Measurements from ENCODE around the gene RASD2.
A peak's percentile ranks its signal among the peaks of the same experiment; 100 is the strongest.

RASD2 gene

DNA sequence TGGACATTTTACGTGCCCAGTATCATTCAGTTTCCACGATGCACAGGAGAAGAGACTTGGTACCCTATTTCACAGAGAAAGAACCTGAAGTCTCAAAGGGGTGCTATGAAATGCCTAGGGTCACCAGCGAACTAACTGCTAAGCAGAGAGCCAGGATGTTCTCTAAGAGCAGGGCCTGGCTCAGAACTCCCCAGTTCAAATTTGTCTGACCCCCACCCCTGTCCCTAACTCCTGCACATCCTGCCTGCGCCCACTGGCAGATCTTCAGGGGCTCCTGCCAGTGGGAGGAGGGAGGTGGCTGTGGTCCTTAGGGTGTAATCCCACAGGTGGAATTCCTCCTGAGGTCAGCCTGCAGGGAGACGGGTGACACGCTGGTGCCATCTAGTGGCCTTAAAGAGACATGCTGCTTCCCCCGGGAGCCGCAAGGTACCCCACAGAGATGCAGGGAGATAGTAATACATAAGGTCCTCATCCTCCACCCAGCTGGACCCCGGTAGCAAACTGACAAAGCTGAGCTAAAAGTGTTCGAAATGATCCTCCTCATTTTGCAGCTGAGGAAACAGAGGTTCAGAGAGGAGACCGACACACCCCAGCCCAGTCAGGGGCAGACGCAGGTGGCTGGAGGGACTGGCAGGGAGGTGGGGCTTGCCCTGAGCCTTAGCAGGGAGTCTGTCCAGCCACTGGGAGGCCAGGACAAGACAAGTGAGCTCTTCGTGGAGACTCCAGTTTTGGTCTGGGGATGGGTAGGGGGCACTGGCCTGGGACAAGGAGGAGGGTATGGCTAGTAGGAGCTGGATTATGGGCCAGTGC lies 42.4 kb downstream of the RASD2 start:
- ATAC-seq: peak; percentile 57

DNA sequence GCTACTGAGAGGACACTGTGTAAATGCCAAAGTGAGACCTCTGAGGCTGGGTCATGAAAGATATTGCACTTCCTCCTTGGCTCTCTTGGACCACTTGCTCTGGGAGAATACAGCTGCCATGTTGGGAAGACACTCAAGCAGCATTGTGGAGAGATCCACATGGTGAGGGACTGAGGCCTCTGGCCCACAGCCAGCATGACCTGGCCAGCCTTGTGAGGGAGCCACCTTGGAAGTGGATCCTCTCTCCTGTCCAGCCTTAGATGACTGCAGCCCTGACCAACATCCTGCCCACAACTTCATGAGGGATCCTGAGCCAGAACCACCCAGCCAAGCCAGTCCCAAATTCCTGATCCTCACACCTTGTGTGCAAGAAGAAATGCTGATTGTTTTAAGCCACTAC lies 46.1 kb downstream of the RASD2 start:
- ATAC-seq: no peak

More for the DNA sequence above, 42.4 kb downstream of the RASD2 start:
- peak; percentile 56 for DNase-seq

DNA sequence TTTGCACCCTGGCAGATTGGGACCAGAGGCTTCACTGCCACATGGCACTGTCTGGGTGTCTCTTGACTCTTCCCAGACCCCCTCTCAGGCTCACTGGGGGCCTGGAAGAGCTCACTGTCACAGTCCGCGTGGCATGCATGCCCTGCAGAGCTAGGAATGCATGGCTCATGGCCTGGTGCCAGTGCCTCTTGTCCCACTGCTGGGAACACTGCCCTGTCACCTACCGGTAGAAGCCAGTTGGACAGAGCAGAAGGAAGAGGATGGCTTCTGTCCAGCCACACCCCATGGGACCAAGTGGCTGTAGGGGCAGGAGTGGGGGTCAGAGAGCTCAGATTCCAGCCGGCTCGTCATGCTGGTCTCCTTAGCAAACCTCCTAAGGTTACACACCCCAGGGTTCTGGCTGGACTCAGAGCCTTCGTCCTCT lies 46.8 kb downstream of the RASD2 start:
- DNase-seq (no peak), ATAC-seq (no peak)

More for the DNA sequence above, 46.1 kb downstream of the RASD2 start:
- DNase-seq: no peak

DNA sequence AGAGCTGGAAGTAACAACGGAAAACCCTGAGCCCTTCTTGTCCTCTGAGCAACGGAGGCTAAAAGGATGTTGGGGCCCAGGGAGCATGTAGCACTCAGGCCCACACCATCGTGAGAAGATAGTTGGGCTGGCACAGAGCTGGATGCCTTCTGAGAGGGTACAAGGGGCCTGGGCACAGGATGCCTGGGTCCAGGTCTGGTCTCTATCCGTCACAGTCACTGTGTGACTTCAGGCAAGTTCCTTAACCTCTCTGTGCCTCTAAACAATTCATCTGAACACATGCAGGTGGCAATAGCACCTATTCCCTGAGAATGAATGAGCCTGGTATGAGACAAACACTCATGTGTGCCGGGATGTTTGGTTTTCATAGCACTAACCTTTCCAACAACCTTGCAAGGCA lies 47.3 kb downstream of the RASD2 start:
- no peak for DNase-seq
- ATAC-seq: no peak

DNA sequence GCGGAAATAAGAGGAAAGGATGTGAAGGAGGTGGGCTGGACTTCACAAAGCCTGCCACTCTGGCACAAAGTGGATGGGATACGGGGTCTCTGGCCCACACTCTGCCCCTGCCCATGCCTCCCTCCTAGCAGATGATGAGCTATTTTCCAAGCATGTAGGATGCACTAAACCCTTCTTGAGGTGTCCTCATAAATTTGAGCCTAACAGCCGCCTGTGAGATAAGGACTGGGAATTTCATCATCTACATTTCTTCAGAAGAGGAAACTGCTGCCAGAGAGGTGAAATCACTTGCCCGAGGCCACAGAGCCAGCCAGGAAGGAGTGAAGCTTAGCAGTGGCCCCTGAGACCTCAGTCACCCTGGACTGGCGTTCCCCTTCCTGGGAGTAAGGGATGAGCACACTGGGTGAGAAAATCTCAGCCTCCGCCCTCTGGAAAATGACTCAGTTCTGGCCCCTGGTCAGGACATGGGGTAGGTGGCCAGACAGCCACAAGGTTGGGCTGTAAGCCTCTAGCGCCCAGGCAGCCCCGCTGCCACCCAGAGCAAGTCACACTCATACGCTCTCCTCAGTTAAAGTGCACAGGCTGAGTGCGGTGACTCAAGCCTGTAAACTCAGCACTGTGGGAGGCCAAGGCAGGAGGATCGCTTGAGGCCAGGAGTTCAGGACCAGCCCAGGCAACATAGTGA lies 48.6 kb downstream of the RASD2 start:
- DNase-seq (no peak), ATAC-seq (peak; percentile 60)

DNA sequence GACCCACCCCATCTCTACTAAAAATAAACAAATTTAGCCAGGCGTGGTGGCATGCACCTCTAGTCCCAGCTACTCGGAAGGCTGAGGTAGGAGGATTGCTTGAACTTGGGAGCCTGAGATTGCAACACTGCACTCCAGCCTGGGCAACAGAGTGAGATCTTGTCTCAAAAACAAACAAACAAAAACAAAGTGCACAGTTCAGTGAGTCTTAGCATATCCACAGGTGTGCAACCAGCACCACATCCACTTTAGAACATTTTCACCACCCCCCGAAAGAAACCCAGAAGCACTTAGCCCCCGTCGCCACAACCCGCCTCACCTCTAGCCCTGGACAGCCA lies 49.1 kb downstream of the RASD2 start:
- no peak for ATAC-seq

DNA sequence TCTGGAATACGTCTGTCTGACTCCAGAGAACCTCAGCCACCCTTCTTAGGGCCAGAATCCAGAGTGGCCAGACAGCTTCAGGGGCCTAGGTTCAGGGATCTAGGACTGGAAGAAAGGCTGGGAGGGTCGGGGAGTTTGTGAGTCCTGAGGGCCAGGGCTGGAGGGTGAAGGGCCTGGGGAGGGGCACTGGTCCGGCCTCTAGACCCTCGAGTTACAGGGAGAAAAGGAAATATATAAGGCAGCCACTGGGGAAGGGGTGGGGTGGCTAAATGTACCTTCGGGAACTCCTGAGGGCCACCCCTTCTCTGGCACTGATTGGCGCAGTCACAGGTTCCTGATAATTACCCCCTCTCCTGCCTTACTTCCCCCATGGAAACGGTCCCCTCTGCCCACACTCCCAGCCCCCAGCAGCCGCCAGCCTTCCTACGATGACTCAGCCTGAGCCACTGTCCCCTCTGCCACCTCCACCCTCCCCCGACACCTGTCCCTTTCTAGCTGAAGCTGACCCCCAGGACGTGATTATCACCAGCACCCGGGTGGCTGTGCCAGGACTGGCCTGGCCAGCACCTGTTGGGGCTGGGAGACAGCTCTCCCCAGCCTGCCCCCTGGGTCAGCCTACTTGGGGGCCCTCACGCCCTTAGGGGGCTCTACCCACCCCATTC lies 50.1 kb downstream of the RASD2 start:
- DNase-seq: no peak
- ATAC-seq: no peak

More for the DNA sequence above, 49.1 kb downstream of the RASD2 start:
- DNase-seq: no peak

DNA sequence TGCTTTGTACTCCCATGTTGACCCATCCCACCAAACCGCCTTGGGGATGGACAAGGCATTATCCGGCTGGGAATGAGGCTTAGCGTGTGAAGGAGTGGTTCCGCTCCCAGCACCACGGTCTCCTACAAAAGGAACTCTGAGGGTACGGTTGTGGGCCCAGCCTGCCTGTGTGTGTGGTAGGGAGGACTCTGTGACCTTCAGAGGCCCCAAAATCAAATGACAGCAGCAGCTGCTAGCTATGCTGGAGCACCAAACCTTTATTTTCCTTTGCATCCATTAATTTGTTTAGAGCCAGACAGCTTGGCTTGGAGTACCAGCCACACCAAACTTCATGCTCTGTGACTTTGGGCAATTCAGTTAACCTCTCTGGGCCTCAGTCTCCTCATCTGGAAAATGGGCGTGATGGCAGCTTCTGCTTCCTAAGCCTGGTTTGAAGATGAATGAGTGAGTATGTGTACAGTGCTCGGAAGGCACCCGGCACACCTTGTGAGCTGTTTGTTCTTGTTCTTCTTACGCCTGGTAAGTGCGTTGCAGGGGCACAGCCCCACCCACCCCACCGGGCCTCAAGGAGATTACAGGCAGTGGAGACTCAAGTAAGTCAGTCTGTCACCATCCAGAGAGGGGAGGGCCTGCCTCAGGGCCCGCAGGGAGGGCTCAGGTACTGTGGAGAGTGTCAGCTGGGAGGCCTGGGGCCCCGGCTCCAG lies 51.2 kb downstream of the RASD2 start:
- DNase-seq: no peak
- no peak for ATAC-seq

DNA sequence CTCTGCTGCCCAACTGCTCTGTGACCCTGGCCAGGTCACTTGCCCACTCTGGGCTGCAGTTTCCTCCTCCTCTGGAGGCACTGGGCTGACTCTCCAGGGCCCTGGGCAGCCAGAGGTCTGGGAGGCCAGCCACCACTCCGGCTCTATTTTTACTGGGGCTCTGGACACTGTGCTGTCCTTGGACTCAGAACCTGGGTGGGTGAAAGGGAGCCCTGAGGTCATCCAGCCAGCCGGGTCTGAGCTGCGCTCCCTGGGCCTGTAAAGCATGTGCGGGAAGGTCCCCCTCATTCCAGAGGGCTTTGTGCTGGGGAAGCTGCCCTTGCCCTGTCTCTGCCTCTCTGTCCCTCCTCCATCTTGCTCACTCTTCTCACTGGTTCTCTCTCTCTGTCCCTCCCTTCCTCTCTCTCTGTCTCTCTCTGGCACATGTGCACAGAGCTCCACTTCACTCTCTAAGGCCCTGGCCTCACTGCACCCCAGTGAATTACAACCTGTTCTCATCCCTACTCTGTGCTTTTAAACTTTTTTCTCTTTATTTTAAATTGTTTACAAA lies 51.9 kb downstream of the RASD2 start:
- ATAC-seq (no peak), DNase-seq (no peak)

DNA sequence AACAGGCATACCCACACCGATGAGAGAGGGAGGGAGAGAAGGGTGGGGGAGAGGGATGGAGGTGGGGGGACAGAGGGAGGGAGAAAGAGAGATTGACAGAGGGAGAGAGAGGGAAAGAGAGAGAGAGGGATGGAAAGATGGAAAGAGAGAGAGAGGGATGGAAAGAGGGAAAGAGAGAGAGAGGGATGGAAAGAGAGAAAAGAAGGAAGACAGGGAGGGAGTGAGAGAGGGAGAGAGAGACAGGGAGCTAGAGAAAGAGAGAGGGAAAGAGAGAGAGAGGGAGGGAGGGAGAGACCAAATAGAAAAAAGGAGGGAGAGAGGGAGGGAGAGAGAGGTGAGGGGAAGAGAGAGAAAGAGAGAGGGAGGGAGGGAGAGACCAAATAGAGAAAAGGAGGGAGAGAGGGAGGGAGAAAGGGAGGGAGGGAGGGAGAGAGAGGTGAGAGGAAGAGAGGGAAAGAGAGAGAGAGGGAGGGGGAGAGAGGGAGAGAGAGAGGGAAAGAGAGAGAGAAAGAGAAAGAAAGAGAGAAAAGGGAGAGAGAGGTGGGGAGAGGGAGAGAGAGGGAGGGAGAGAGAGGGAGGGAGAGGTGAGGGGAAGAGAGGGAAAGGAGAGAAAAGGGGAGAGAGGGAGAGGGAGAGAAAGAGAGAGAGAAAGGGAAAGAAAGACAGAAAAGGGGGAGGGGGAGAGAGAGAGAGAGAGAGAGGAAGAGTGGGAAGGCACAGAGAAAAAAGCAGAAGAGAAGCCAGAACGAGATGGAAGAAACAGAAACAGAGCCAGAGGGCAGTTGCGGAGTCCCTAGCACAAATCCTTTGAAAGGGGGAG lies 52.6 kb downstream of the RASD2 start:
- ATAC-seq (no peak), DNase-seq (no peak)

DNA sequence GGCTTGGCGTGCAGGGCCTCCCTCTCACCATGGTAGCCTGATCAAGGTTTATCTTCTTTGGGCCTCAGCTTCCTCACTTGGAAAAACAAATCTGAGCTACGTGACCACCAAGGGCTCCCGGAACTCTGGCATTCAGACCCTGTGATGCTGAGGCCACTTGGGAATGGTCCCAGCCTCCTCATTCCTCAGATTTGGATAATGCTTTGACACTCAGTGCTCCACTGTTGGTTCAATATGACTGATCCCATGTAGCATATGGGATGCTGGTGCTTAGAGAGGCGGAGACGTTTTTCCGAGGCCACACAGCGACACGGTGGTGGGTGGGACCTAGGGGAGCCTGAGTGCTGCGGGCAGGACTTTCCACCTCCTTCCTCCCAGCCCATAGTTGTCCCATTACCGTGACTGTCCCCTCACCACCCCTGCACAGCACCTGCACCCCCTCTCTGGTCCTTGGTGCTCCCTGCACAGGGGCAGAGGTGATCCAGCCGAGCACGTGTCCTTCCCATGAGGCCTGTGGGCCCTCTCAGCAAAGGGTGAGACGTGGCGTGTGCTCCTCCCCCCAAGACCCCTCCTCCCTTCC lies 53.4 kb downstream of the RASD2 start:
- no peak for ATAC-seq

DNA sequence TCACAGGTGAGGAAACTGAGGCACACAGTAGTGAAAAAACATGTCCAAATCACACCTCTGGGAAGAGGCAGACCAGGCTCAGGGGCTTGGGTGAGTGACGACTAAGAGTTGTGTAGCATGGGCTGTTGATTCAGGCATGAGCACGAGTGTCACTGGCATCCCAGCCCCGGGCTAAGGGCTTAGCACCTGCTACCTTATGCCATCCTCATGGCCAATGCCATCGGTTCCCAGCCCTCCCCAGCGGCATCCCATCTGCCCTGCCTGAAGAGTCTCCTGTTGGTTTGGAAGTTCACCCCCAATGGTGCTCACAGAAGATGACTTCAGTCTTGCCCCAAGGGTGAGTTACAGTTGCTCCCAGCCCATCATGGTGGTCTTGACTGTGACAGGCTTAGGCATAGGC lies 54.1 kb downstream of the RASD2 start:
- no peak for ATAC-seq
- DNase-seq: no peak

More for the DNA sequence above, 53.4 kb downstream of the RASD2 start:
- no peak for DNase-seq

DNA sequence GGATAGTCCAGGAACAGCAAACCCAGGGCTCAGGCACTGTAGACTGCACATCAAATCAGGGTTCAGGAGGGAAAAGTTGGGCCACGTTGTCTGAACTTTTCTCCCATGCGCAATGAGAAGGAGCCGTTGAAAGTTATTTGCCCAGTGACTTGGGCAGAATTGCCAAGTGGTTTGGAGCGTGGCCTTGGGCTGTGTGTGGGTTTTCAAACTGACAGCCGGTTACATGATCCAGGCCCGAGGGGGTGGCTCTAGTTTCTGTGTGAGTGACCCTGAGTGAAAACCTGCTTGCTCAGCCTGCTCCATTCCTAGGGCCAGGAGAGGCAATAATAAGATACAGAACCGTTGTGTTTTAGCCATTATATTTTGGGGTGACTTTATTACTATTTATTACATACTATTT lies 56.2 kb downstream of the RASD2 start:
- DNase-seq (no peak), ATAC-seq (no peak)

DNA sequence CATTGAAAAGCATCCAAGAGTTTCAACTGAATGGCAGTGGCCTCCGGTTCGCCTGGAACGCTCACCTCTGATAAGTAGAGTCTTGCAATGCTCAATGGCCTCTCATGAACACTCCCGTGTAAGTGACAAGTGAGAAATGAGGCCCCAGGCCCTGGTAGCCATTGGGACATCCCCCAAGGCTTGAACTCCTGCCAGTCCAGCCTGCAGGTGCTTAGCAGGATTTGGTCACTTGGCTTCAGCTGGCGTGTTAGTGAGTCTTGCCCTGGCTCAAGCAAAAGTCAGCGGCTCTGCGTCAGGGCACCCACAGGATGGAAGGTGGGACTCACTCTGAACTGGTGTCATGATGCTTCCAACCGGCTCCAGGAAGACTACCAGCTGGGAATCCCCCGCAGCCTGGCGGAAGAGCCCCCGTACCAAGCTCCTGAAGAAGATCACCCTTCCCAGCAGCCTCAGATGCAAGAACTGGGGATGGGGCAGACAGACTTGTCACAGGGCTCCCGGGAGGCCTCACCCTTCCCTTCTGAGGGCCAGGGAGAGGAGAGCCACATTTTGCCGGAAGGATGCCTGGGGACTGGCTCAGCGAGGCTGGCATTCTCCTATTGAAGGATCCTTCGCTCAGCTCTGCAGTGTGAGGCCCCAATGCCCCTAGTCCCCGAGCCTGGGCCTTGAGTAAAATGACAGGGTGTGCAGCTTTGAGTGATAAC lies 57.2 kb downstream of the RASD2 start:
- DNase-seq (no peak), ATAC-seq (no peak)

DNA sequence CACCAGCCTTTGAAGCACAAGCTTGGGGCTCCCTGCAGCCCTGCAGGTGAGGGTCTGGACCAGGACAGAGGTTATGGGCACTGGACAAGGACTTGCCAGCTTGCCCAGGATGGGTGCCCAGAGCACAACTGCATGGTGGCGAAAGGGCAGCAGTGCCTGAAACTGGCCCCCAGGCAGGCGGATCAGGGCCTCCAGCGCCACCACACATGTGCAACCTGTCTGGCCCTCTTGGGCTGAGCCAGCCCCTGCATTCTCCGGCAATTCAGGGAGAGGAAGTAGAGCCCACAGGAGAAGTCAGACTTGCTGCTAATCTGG lies 57.7 kb downstream of the RASD2 start:
- no peak for ATAC-seq
- no peak for DNase-seq

DNA sequence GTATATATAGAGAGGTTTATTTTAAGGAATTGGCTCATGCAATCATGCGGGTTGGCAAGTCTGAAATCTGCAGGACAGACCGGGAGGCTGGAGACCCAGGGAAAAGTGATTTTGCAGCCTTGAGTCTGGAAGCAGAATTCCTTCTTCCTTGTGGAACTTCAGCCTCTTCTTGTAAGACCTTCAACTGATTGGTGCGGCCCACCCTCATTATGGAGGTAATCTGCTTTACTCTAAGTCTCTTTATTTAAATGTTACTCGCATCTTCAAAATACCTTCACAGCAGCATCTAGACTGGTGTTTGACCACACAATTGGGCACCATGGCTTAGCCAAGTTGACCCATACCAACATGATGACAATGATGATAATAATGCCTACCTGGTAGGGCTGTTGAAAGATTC lies 58.7 kb downstream of the RASD2 start:
- ATAC-seq: no peak

DNA sequence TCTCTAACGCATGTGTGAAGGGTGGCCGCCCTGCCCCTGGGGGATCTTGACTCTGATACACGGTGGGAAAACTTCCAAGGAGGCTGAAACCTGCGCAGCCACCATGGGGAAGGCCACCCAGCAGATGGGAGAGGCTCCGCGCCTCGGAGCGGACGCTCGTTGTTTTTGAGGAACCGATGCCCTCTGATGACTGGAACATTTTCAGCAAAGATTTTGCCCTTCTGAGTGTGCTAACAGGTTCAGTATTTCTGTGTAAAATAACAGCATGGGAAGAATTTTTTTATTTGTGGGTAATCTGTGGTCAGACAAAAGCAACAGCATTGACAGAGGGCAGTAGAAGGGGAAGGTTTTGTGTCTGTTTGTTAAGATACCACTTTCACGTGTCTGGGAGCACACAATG lies 59.8 kb downstream of the RASD2 start:
- DNase-seq: no peak
- no peak for ATAC-seq

More for the DNA sequence above, 58.7 kb downstream of the RASD2 start:
- no peak for DNase-seq

DNA sequence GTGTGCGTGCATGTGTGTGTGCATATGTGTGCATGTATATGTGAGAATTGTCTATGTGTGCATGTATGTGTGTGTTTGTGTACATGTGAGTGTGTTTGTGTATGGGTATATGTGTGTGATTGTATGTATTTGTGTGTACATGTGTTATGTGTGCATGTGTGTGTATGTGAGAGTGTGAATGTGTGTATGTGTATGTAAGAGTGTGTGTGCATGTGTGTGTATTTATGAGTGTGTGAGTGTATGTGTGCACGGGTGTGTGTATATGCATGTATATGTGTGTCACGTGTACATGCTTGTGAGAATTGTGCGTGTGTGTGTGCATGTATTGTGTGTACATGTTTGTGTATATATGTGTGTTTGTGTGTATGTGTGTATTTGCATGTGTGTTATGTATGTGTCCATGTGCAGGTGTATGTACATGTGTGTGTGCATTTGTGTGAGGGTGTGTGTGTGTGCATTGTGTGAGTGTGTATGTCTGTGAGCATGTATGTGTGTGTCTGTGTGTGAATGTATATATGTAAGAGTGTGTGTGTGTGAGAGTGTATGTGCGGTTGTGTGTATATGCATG lies 60.5 kb downstream of the RASD2 start:
- ATAC-seq: no peak
- no peak for DNase-seq

DNA sequence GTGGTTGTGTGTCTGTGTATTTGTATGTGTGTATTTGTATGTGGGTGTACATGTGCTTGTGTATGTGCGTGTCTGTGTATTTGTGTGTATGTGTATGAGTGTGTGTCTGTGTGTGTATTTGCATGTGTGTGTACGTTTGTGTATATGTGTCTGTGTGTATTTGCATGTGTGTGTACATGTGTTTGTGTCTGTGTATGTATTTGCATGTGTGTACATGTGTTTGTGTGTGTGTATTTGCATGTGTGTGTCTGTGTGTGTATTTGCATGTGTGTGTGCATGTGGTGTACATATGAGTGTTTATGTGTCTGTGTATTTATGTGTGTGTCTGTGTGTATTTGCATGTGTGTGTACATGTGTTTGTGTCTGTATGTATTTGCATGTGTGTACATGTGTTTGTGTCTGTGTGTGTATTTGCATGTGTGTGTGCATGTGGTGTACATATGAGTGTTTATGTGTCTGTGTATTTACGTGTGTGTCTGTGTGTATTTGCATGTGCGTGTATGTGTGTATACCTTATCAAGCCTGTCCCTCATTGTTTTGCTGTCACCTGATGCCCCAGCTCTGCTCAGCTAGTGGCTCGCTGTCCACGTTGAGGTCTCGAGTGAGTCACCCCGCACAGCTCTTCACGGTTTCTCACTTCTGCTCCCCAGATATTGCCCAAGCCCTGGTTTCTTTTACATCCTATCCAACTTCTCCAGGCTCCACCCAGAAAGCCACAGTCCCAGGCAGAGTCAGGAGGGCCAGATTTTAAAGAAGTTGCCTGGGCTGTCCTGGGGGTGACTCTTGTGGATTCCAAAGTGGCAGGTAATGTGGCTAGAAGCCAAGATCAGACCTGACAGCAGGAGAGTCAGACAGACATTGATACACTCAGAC lies 61.3 kb downstream of the RASD2 start:
- no peak for ATAC-seq
- no peak for DNase-seq
